Measurements from ENCODE around the gene KLK13.
A peak's percentile ranks its signal among the peaks of the same experiment; 100 is the strongest.

KLK13 gene, protein sequence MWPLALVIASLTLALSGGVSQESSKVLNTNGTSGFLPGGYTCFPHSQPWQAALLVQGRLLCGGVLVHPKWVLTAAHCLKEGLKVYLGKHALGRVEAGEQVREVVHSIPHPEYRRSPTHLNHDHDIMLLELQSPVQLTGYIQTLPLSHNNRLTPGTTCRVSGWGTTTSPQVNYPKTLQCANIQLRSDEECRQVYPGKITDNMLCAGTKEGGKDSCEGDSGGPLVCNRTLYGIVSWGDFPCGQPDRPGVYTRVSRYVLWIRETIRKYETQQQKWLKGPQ

GRCh38 chr19:51064534-51065220, at the start of gene KLK13:
Gene KLK13, minus strand, starts transcription at chr19:51065092. Its CDS starts 25 bp downstream, at chr19:51065067.
- DNase-seq (ENCODE audit: low spot score) = no peak

- DNase-seq (ENCODE audit: low spot score) = no peak
These were observed 49.3 kb upstream of the KLK13 start for GRCh38 chr19:51114087-51114729.

GRCh38 chr19:51111606-51112005, 46.7 kb upstream of the KLK13 start:
- DNase-seq (ENCODE audit: low spot score) = no peak

GRCh38 chr19:51110666-51110971, 45.7 kb upstream of the KLK13 start:
- no peak for DNase-seq (ENCODE audit: low spot score)

- no peak for DNase-seq (ENCODE audit: low spot score)
These were observed 43.9 kb upstream of the KLK13 start for GRCh38 chr19:51108805-51109146.

DNA sequence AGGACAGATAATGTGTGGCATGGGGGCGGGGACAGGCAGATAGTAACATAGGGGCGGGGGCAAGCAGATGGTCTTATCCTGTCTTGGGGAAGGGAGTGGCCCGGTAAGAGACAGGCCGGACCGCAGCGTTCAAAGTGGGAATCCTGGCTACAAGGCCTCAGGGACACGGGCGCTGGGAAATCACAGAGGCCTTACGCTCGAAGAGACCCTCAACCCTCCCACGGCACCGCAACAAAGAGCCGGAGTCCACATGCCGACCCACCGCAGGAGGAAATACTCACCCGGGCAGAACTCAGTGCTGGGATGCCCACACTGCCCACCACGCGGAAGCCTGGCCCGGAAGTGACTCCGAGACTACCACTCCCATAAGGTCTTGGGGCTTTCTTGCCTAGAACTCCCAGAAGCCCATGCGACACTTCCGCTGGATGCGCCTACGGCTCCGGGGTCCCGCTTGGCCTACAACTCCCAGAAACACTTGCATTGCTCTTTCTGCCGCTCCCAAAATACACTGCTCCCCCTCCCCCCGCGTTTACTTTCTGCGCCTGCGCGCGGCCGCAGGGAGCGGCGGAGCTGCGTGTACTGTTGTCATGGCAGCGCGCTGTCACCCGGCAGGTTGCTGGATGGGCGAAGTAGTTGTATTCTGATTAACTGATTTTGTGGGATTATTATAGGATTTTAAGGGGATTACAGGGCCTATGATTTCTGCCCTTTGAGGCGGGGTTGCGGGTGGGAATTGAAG, 43.3 kb upstream of the KLK13 start, which contains the start of gene CTU1:
Gene CTU1 (minus strand): TSS at position 344 of the 739 bp plus-strand sequence. CDS start 3,840 bp downstream, outside the sequence.
- DNase-seq (ENCODE audit: low spot score) = peak; percentile 99

DNA sequence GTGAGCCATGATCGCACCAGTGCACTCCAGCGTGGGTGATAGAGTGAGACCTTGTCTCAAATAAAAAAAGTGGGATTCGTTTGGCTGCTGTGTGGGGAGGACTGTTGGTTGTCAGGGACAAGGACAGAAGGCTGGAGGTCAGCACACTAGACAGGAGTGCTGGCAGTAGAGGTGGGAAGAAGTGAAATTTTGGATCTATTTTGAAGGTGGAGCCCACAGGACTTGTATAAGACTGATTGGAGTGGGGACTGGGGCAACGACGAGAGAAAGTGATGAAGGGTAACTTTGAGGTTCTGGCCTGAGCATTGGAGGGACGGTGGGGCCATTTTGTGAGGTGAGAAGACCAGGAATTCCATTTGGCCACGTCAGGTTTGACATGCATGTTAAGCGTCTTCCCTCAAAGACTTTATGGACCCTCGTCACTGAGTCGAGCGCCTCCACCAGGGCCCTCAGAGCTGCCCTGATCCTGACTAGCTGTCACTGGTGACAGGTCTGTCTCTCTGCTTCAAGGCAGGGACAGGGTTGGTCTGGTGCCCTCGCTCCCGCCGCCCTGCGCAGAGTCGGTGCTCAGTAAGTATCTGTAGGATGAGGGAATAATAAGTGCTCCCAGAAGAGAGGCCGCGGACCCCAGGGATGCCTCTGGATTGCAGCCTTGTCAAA, 42.6 kb upstream of the KLK13 start:
- DNase-seq (ENCODE audit: low spot score) = peak; percentile 17

- no peak for DNase-seq (ENCODE audit: low spot score)
These were observed 39.0 kb upstream of the KLK13 start for GRCh38 chr19:51103926-51104341.

- no peak for DNase-seq (ENCODE audit: low spot score)
These were observed 38.1 kb upstream of the KLK13 start for GRCh38 chr19:51102991-51103390.

GRCh38 chr19:51101171-51101865, 36.4 kb upstream of the KLK13 start:
- DNase-seq (ENCODE audit: low spot score) = no peak

DNA sequence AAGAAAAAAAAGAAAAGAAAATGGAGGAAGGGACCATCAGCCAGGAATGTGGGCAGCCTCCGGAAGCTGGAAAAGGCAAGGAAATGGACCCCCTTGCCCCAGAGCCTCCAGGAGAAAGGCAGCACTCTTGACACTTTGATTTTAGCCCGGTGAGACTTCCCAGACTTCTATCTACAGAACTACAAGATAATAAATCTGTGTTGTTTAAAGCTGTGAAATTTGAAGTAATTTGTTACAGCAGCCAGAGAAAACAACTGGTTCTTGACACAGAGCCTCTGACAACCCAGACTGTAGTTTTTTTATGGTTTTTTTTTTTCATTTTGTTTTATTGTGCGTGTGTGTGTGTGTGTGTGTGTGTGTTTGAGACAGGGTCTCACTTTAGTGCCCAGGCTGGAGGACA, 35.7 kb upstream of the KLK13 start:
- DNase-seq (ENCODE audit: low spot score) = no peak

DNA sequence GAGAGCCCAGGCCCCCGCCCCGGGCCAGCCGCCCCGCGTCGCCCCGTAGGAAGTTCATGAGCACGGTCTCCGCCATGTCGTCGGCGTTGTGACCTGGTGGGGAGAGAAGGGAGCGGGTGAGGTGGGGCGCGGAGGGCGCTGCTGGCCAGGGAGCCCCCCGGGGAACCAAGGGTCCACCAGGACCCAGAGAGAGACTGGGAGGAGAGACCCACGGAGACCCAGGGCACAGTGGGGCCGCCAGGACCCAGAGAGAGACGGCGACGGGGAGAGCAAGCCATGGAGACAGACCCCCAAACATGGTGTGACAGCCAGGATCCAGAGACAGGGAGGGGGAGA, 34.1 kb upstream of the KLK13 start:
- DNase-seq (ENCODE audit: low spot score) = no peak

- no peak for DNase-seq (ENCODE audit: low spot score)
These were observed 33.6 kb upstream of the KLK13 start for GRCh38 chr19:51098365-51099046.

GRCh38 chr19:51097796-51098195, 32.9 kb upstream of the KLK13 start:
- no peak for DNase-seq (ENCODE audit: low spot score)

- peak; percentile 60 for DNase-seq (ENCODE audit: low spot score)
These were observed 32.4 kb upstream of the KLK13 start for GRCh38 chr19:51097166-51097738.

GRCh38 chr19:51096473-51097165, 31.7 kb upstream of the KLK13 start:
- no peak for DNase-seq (ENCODE audit: low spot score)

DNA sequence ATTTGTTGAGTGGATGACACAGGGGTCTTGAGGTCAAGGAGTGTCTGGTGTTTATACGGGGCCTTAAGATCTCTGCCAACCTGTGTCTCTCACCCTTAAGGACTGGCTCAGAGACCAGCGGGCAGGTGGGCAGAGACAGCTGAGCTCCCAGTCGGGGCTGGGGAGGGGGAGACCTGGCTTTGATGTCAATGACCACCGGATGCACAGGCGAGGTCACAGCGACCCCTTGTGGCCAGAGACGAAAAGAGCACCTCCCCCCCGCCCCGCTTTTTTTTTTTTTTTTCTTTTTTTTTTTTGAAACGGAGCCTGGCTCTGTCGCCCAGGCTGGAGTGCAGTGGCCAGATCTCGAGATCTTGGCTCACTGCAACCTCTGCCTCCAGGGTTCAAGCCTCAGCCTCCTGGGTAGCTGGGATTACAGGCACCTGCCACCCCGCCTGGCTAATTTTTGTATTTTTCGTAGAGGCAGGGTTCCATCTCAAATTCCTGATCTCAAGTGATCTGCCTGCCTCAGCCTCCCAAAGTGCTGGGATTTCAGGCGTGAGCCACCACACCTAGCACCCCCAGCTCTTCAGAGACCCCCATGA, 29.9 kb upstream of the KLK13 start:
- no peak for DNase-seq (ENCODE audit: low spot score)

GRCh38 chr19:51093510-51094345, 28.8 kb upstream of the KLK13 start:
- DNase-seq (ENCODE audit: low spot score) = no peak

GRCh38 chr19:51093101-51093500, 28.2 kb upstream of the KLK13 start:
- no peak for DNase-seq (ENCODE audit: low spot score)

All from cerebellar cortex (tissue), 1 donor.